SK-N-SH (cell line): ENCODE measurements around the gene PRMT5. TPM values are rescaled to one million over a fixed set of nuclear protein-coding genes. Genes with fewer than 3 reads are reported as not detected.

ENCODE experiments used
- CTCF ChIA-PET: fragments of 300-600, 350-600 bp; formaldehyde crosslinking; extraction: SDS; loops from one replicate; lab custom pipeline; 2021; lab: Yijun Ruan, JAX
- POLR2A ChIA-PET: fragments of 350-600 bp; sonication (Branson Sonifier 250); formaldehyde crosslinking; extraction: SDS; loops from one replicate; lab custom pipeline; 2020; ENCODE audit warnings: antibody characterized with exemption, inconsistent platforms; lab: Yijun Ruan, JAX
- DNase-seq: peaks from one replicate; pipeline ENCODE4 v3.0.0; 2012
- H2AFZ ChIP-seq: fragments of 200-600 bp; sonication (generic); 2 replicates; pipeline ENCODE4 v1.8.1; 2016; ENCODE audit warnings: antibody characterized with exemption, mild to moderate bottlenecking, low read depth
- H3F3A ChIP-seq: fragments of 200-600 bp; sonication (generic); replicated peaks from 2 replicates; pipeline ENCODE3; 2016; ENCODE audit warnings: antibody characterized with exemption, mild to moderate bottlenecking; ENCODE audit not compliant: insufficient read depth
- H3K27ac ChIP-seq, 2 experiments: fragments of 200-500 bp in 1 of 2; fragments of 200-600 bp in 1 of 2; sonication (Bioruptor generic) in 1 of 2; sonication (generic), shearing (Covaris generic) in 1 of 2; 2 replicates each; pipeline versions ENCODE4 v1.5.1 to v1.6.1; 2014 to 2016; ENCODE audit warnings: low read depth in 2 of 2, inconsistent platforms in 1 of 2, low read length in 1 of 2, mild to moderate bottlenecking in 1 of 2, mixed read lengths in 1 of 2
- H3K27me3 ChIP-seq: fragments of 200-600 bp; sonication (generic), shearing (Covaris generic); 2 replicates; pipeline ENCODE4 v1.6.1; 2016; ENCODE audit warnings: mixed run types; ENCODE audit not compliant: insufficient read depth
- H3K36me3 ChIP-seq, 2 experiments: fragments of 200-500 bp in 1 of 2; fragments of 200-600 bp in 1 of 2; sonication (Bioruptor generic) in 1 of 2; sonication (generic) in 1 of 2; replicated peaks in 1 of 2; 2 replicates each; pipeline versions ENCODE3 to v1.5.1; 2014 to 2016; ENCODE audit warnings: low read length in 1 of 2, mild to moderate bottlenecking in 1 of 2; ENCODE audit not compliant: insufficient read depth in 2 of 2, control insufficient read depth in 1 of 2
- H3K4me1 ChIP-seq, 2 experiments: fragments of 200-500 bp in 1 of 2; fragments of 200-600 bp in 1 of 2; sonication (Bioruptor generic) in 1 of 2; sonication (generic), shearing (Covaris generic) in 1 of 2; 2 replicates each; pipeline versions ENCODE4 v1.5.1 to v1.6.1; 2014 to 2016; ENCODE audit warnings: low read depth in 1 of 2, low read length in 1 of 2, mixed run types in 1 of 2; ENCODE audit not compliant: insufficient read depth in 2 of 2, control insufficient read depth in 1 of 2
- H3K4me2 ChIP-seq: fragments of 200-600 bp; sonication (generic), shearing (Covaris generic); 2 replicates; pipeline ENCODE4 v1.6.1; 2017; ENCODE audit warnings: mixed run types
- H3K4me3 ChIP-seq, 2 experiments: fragments of 200-500 bp in 1 of 2; fragments of 200-600 bp in 1 of 2; sonication (Bioruptor generic) in 1 of 2; sonication (generic), shearing (Covaris generic) in 1 of 2; 2 replicates each; pipeline versions ENCODE4 v1.5.1 to v1.8.1; 2014 to 2016; ENCODE audit warnings: low read depth in 2 of 2, inconsistent platforms in 1 of 2, low read length in 1 of 2, mild to moderate bottlenecking in 1 of 2, mixed read lengths in 1 of 2, moderate library complexity in 1 of 2
- H3K79me2 ChIP-seq: fragments of 200-600 bp; sonication (generic); 2 replicates; pipeline ENCODE4 v1.8.1; 2017; ENCODE audit warnings: mild to moderate bottlenecking; ENCODE audit not compliant: insufficient read depth
- H3K9ac ChIP-seq: fragments of 200-600 bp; sonication (generic); 2 replicates; pipeline ENCODE4 v1.6.1; 2017; ENCODE audit warnings: mixed run types
- H3K9me2 ChIP-seq: fragments of 200-600 bp; sonication (generic); 2 replicates; pipeline ENCODE4 v1.6.1; 2017; ENCODE audit warnings: mixed run types
- H3K9me3 ChIP-seq: fragments of 200-600 bp; sonication (generic); 2 replicates; pipeline ENCODE4 v1.6.1; 2017; ENCODE audit warnings: mixed run types, mild to moderate bottlenecking, moderate library complexity
- H4K20me1 ChIP-seq: fragments of 200-600 bp; sonication (generic); 2 replicates; pipeline ENCODE4 v1.6.1; 2017; ENCODE audit warnings: mild to moderate bottlenecking, mixed run types; ENCODE audit not compliant: insufficient read depth
- CHD2 ChIP-seq: fragments of 150-350 bp; IDR thresholded peaks from 2 replicates; pipeline ENCODE4 v1.6.1; 2018; ENCODE audit warnings: low read length; ENCODE audit not compliant: partially characterized antibody
- ELF1 ChIP-seq: IDR thresholded peaks from 2 replicates; pipeline ENCODE4 v1.4.0; 2012
- EZH2phosphoT487 ChIP-seq: fragments of 200-600 bp; sonication (generic); IDR thresholded peaks from 2 replicates; pipeline ENCODE4 v1.6.1; 2017; ENCODE audit warnings: low read depth, mixed run types, mild to moderate bottlenecking, antibody characterized with exemption, moderate library complexity, borderline replicate concordance
- MEF2A ChIP-seq: IDR thresholded peaks from 2 replicates; pipeline ENCODE4 v1.4.0; 2012; ENCODE audit warnings: low read depth, borderline replicate concordance
- NFIC ChIP-seq: IDR thresholded peaks from 2 replicates; pipeline ENCODE4 v1.4.0; 2012; ENCODE audit warnings: borderline replicate concordance
- RAD21 ChIP-seq: IDR thresholded peaks from 2 replicates; pipeline ENCODE4 v1.6.1; 2012; ENCODE audit warnings: mild to moderate bottlenecking, low read length
- RFX5 ChIP-seq: IDR thresholded peaks from 2 replicates; pipeline ENCODE4 v1.6.1; 2012; ENCODE audit warnings: mild to moderate bottlenecking, improper control_type of control experiment, low read length
- SMC3 ChIP-seq: IDR thresholded peaks from 2 replicates; pipeline ENCODE4 v1.6.1; 2012; ENCODE audit warnings: low read depth, low read length, improper control_type of control experiment
- TEAD4 ChIP-seq: IDR thresholded peaks from 2 replicates; pipeline ENCODE4 v1.4.0; 2012; ENCODE audit warnings: mild to moderate bottlenecking, borderline replicate concordance; ENCODE audit not compliant: insufficient read depth
- WGBS: methylation state at CpG from one replicate; pipeline ENCODE4 v1.1.6; 2017; ENCODE audit warnings: low lambda C conversion rate; 5-methylcytosine and 5-hydroxymethylcytosine counted together
- polyA plus RNA-seq, 3 experiments: library from polyadenylated mRNA; depleted of rRNA; stranded (reverse); fragments of >200 nt; gene quantifications; 2 replicates each; pipeline ENCODE4 v1.2.3, GENCODE V29; 2012
- TF ChIP-seq, protein P1 (sequence below): fragments of 200-600 bp; sonication (generic); IDR thresholded peaks from 2 replicates; pipeline ENCODE4 v1.6.1; 2017; ENCODE audit warnings: antibody characterized with exemption, mild to moderate bottlenecking, moderate library complexity

Gene PRMT5
- polyA plus RNA-seq, 1 of the 3 experiments (the other 2 are of a cell fraction): 132 TPM

DNA sequence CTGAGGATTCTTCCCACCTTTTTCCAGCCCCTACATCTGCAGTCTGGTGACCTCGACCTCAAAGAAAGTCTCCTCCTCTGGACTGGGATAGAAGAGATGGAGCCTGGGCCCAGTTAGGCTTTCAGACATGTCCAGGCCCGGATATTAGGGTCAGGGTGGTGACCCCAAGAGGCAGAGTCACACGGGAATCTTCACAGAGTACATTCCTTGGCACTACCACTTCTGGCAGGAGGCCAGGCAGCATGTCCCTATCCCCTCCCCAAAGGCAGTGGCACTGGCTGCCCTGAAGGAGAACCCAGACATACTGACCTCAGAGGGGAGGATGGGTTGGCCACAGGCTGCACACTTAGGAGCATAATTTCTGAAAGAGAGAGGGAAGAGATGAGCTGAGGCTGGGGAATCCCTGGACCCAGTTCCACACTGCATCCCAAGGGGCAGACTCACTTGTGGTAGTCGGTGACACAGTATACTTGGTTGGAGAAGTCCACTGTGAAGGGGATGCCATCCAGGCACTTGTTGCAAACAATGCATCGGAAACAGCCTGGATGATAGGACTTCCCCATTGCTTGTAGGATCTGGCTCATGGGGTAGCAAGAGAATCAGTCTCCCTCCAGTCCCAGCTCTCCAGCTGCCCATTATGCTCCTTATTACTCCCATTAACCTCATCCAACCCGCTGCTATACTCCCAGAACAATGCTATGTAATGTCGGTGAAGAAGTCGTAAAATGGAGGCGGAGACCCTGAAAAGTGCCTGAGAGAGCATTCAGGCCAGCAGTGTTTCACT lies 45.5 kb upstream of the PRMT5 start:
- Histone ChIP-seq H3K36me3 (peaks cover 34 to 37% of the 10 kb centered on the region in 2 experiments), H3K27ac (peak overlapping the region in 1 of 2 experiments; percentile 92; a peak in 1 of 4 replicates), H3K4me3 (no peak overlapping the region), H3K4me2 (no peak overlapping the region; the same call in 1 of the 2 replicates), H3K9me3 (no peaks in the 10 kb centered on the region), H4K20me1 (no peaks in the 10 kb centered on the region), H2AFZ (no peak overlapping the region), H3K4me1 (peaks cover 34 to 35% of the 10 kb centered on the region in 2 experiments), H3K27me3 (no peaks in the 10 kb centered on the region), H3K79me2 (peaks cover 23% of the 10 kb centered on the region), H3F3A (peaks cover 40% of the 10 kb centered on the region), H3K9me2 (no peaks in the 10 kb centered on the region), H3K9ac (no peak overlapping the region)
- no peak for DNase-seq
- TF ChIP-seq CHD2: no peak
- 0 out of 2 replicates have a peak, but pooled peaks have one; percentile 12 for TF ChIP-seq NFIC
- TF ChIP-seq MEF2A: no peak
- POLR2A ChIA-PET: no interaction called here
- CTCF ChIA-PET: interaction anchor here (0.9 to 34.9 kb wide), 10 partner anchors 11 to 78 kb away, joined by 3 to 1566 read pairs (median 6); partner anchors contain the start of genes AJUBA, CDH24, HAUS4 and PRMT5
- 76% methylated on average over 8 of the region's 9 CpGs for WGBS

DNA sequence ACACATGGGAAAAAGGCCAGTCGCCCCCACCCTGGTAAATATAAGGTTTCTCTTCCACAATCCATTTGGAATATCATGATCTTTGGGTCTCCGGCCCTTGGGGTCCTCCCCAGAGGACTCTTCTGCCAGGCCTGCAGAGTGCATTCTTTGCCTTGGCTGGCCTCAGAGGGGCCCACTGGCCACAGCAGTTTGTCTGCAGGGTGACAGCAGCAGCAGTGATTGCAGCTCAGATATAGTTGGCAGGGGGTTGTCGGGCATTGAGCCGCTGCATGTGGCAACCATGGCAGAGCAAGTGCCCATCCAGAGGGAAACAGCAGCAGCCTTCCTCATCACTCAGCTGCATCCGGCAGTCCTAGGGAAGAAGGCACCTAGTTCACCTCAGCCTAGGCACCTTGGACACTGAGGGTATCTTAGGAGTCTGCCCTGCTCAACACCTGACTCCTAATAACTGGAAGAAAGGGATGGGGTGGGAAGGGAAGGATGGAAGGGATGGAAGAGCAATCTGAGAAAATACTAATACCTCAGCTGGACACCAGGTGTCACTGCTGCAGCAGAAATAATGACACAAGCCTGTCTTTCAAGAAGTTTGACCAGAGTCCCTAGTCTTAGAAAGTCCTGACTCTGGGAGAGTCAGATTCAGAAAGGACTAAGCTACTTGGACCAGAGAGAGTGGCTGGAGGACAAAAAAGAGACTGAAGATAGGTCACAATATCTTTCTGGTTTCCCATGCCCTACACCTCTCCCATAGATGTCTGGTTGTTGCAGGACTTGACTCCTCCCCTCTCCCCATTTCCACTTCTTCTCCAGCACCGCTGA lies 44.2 kb upstream of the PRMT5 start:
- H3K27me3 ChIP-seq: no peaks in the 10 kb centered on the region
- ChIA-PET POLR2A (interaction anchor here (1.0 kb wide), 1 partner anchor 9 kb away, joined by 5 read pairs; no protein-coding TSS in a partner anchor), CTCF (interaction anchor here (0.6 to 34.9 kb wide), 29 partner anchors 12 to 406 kb away, joined by 3 to 1566 read pairs (median 4); partner anchors contain the start of genes AJUBA, CDH24, HAUS4 and LRP10)
- TF ChIP-seq SMC3: peak; percentile 61
- TF ChIP-seq RFX5: no peak
- no peak for TF ChIP-seq TEAD4
- TF ChIP-seq ELF1: no peak
- TF ChIP-seq EZH2phosphoT487: no peak
- peak; percentile 88 for TF ChIP-seq RAD21
- TF ChIP-seq, protein P1, sequence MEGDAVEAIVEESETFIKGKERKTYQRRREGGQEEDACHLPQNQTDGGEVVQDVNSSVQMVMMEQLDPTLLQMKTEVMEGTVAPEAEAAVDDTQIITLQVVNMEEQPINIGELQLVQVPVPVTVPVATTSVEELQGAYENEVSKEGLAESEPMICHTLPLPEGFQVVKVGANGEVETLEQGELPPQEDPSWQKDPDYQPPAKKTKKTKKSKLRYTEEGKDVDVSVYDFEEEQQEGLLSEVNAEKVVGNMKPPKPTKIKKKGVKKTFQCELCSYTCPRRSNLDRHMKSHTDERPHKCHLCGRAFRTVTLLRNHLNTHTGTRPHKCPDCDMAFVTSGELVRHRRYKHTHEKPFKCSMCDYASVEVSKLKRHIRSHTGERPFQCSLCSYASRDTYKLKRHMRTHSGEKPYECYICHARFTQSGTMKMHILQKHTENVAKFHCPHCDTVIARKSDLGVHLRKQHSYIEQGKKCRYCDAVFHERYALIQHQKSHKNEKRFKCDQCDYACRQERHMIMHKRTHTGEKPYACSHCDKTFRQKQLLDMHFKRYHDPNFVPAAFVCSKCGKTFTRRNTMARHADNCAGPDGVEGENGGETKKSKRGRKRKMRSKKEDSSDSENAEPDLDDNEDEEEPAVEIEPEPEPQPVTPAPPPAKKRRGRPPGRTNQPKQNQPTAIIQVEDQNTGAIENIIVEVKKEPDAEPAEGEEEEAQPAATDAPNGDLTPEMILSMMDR: peak; percentile 71
- H3K9ac ChIP-seq: no peak overlapping the region
- H3K9me2 ChIP-seq: no peaks in the 10 kb centered on the region
- peaks cover 21 to 23% of the 10 kb centered on the region in 2 experiments for H3K4me1 ChIP-seq
- peaks cover 10% of the 10 kb centered on the region; the same call in 1 of the 2 replicates for H3K79me2 ChIP-seq
- no peak overlapping the region for H3K4me3 ChIP-seq
- peaks cover 33 to 37% of the 10 kb centered on the region in 2 experiments for H3K36me3 ChIP-seq
- no peak overlapping the region for H3K4me2 ChIP-seq
- DNase-seq: peak; percentile 67
- H4K20me1 ChIP-seq: no peaks in the 10 kb centered on the region
- peaks cover 35% of the 10 kb centered on the region for H3F3A ChIP-seq
- no peak overlapping the region for H2AFZ ChIP-seq
- no peak overlapping the region; a peak in 1 of 4 replicates for H3K27ac ChIP-seq
- WGBS: 56% methylated on average over 5 of the region's 6 CpGs
- no peaks in the 10 kb centered on the region for H3K9me3 ChIP-seq
